ENCODE data around the gene TLR7.

GRCh38 chrX:12919051-12919450, 52.2 kb downstream of the TLR7 start:
- TF ChIP-seq, protein P1, sequence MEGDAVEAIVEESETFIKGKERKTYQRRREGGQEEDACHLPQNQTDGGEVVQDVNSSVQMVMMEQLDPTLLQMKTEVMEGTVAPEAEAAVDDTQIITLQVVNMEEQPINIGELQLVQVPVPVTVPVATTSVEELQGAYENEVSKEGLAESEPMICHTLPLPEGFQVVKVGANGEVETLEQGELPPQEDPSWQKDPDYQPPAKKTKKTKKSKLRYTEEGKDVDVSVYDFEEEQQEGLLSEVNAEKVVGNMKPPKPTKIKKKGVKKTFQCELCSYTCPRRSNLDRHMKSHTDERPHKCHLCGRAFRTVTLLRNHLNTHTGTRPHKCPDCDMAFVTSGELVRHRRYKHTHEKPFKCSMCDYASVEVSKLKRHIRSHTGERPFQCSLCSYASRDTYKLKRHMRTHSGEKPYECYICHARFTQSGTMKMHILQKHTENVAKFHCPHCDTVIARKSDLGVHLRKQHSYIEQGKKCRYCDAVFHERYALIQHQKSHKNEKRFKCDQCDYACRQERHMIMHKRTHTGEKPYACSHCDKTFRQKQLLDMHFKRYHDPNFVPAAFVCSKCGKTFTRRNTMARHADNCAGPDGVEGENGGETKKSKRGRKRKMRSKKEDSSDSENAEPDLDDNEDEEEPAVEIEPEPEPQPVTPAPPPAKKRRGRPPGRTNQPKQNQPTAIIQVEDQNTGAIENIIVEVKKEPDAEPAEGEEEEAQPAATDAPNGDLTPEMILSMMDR (IDR thresholded peaks at IDR 0.05), result no peak
- TF ChIP-seq EP300 (IDR thresholded peaks at IDR 0.05) (no peak), POLR2AphosphoS5 (IDR thresholded peaks at IDR 0.05) (no peak), POLR2A (IDR thresholded peaks at IDR 0.05; ENCODE audit: low read depth) (no peak)
